GM21619 (cell line): ENCODE data around the gene SPDEF.

Source experiments
- ATAC-seq: cut with Tn5 transposase; IDR thresholded peaks from one replicate; pipeline ENCODE4 v1.9.1; 2021; ENCODE audit not compliant: unreplicated experiment

SPDEF gene

DNA sequence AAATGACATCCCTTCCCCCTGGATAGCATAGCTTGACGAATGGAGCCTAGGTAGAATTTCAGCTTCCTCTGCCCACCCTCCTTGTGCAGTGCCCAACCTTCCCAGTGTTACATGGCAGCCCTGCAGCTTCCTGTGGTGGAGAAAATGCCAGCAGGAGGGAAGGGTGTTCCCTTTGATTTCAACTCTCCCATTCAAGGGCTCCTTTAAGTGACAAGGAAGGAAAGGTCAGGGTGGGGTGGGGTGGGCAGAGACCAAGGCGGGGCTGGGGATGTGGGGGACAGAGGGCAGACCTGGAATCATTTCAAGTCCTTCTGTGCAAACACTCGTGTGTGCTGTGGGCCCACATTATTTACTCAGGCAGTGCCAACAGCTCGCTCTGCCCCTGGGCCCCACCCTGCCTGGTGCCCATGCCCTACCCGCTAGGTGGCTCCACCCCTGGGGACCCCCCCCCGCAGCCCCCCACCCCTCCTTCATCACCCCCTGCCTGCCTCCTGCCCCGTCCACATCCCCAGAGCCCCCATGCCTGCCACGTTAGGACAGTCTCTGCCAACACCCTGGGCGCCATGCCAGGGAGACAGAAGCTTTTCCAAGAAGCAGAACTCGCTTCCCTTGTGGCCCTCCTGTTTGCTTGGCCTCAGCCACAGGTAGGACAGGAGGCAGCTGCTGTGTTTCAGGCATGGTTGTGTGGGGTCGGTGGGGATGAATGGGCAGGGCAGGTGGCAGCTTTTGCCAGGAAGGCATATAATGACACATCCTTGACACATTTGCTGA, 9.4 kb downstream of the SPDEF start:
- no peak for ATAC-seq

GRCh38 chr6:34544776-34545471, 11.2 kb downstream of the SPDEF start:
- no peak for ATAC-seq

DNA sequence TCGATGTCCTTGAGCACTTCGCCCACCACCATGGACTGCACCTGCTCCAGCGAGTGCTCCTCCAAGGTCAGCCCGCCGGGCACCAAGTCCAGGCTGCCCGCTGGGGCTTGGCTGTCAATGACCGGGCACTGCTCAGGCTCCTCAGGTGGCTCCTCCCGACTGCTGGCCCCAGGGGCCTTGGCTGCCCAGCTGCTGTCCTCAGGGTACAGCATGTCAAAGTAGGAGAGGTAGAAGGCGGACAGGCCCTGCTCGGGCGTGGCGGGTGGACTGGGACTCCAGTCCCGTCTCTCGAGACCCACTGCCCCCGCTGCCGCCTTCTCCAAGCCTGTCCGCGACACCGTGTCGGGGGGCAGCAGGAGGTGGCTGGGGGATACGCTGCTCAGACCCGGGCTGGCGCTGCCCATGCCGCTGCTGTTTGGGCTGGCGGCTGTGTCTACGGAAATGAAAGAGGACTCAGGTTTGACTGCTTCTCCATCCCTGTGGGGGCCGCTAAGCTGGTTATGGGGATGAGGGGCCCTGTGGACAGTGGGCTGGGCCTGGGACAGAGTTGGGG, 12.0 kb downstream of the SPDEF start:
- no peak for ATAC-seq

GRCh38 chr6:34543421-34543820, 12.7 kb downstream of the SPDEF start:
- ATAC-seq, result no peak

DNA sequence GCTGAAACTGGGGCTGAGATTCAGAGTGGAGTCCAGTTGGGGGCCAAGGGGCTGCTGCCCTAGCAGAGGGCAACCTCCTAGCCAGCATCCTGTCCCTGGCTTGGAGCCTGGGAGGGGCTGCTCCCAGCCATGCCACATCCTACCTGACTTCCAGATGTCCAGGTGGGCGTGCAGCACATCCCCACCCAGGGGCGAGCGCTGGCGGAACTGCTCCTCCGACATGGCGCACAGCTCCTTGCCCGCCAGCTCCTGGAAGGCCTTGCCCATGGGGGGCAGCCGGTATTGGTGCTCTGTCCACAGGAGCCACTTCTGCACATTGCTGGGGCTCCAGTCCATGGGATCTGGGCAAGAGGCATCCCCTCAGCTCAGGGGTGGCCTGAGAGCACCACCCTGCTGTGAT, 15.3 kb downstream of the SPDEF start:
- ATAC-seq, result no peak

GRCh38 chr6:34540222-34540621, 15.9 kb downstream of the SPDEF start:
- ATAC-seq, result no peak

DNA sequence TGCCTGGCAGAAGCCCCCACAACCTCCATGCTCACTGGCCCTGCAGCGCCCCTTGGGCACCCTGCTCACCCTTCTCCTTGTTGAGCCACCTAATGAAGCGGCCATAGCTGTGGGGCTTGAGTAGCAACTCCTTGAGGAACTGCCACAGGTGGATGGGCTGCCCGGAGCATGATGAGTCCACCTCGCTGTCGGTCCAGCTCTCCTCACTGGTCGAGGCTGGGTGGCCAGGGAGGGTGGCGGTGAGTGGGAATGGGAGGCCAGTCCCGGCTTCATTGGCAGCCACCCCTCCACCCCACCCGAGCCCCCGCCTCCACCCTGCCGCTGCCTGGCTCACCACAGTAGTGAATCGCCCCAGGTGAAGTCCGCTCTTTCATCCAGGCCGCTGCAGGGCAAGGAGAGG, 16.9 kb downstream of the SPDEF start:
- no peak for ATAC-seq

GRCh38 chr6:34538581-34538980, 17.5 kb downstream of the SPDEF start:
- ATAC-seq, result no peak

DNA sequence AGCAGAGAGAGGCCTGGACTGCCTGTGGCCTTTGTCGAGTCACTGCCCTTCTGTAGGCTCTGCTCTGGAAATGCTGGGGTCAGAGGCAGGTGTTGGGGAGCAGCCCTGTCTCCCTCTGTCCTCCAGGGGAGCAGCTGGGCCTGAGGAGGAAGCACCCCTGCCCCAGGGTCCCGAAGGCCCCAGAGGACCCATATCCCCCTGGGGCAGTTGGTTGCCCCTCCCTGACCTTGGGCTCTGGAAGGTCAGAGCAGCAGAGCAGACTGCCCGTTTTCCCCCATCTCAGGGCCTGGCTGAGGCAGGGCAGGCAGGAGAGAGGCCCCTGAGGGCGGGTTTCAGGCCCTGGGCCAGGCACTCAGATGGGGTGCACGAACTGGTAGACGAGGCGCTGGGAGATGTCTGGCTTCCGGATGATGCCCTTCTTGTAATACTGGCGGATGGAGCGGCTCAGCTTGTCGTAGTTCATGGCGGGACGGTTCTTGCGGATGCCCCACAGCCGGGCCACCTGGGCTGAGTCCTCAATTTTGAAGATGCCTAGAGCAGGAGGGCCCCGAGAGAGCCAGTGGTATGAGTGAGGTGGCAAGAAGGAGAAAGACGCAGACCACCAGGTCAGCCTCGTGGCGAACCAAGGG, 18.1 kb downstream of the SPDEF start:
- no peak for ATAC-seq

- no peak for ATAC-seq
Observed at GRCh38 chr6:34536959-34537848, 18.9 kb downstream of the SPDEF start.

- no peak for ATAC-seq
Observed at GRCh38 chr6:34536251-34536958, 19.7 kb downstream of the SPDEF start.

- ATAC-seq, result no peak
Observed at GRCh38 chr6:34535646-34536045, 20.5 kb downstream of the SPDEF start.

- ATAC-seq, result no peak
Observed at GRCh38 chr6:34535199-34535598, 20.9 kb downstream of the SPDEF start.

DNA sequence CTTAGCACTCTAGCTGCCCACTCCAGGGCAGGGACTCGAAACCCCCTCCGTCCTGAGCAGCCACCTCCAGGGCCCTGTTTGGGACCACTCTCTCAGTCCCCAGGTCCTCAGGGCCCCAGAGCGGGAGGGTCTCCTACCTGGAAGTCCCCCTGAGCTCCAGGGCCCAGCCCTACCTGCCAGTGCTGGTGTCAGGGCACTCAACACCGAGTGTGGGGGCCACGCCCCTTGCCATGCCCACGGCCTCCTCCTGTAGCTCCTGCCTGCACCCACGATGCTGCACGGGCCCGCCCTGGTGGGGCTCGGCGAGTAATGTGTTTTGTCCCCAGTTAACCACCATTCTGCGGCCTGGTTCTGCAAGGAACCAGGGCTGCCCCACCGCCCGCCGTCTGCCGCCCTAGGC, 21.5 kb downstream of the SPDEF start:
- ATAC-seq, result no peak

GRCh38 chr6:34534146-34534545, 22.0 kb downstream of the SPDEF start:
- ATAC-seq, result no peak

GRCh38 chr6:34532230-34532629, 23.9 kb downstream of the SPDEF start:
- no peak for ATAC-seq

DNA sequence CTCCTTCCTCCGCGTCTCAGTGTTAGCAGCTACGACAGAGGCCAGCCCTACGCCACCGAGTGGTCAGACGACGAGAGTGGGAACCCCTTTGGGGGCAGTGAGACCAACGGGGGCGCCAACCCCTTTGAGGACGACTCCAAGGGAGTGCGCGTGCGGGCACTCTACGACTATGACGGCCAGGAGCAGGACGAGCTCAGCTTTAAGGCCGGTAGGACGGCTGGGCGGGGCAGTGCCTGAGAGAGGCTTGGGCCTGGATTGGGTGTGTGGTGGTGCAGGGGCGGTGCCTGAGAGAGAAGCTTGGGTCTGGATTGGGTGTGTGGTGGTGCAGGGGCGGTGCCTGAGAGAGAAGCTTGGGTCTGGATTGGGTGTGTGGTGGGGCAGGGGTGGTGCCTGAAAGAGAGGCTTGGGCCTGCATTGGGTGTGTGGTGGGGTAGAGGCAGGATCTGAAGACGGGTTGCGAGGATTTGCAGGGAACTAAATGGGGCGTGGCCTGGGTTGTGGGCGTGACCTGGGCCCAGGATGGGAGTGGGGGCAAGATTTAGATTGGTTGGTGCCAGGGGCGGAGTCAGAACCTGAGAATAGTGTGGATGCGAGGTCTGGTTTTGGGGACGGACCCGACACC, 24.4 kb downstream of the SPDEF start:
- no peak for ATAC-seq

GRCh38 chr6:34530753-34531365, 25.3 kb downstream of the SPDEF start:
- no peak for ATAC-seq

DNA sequence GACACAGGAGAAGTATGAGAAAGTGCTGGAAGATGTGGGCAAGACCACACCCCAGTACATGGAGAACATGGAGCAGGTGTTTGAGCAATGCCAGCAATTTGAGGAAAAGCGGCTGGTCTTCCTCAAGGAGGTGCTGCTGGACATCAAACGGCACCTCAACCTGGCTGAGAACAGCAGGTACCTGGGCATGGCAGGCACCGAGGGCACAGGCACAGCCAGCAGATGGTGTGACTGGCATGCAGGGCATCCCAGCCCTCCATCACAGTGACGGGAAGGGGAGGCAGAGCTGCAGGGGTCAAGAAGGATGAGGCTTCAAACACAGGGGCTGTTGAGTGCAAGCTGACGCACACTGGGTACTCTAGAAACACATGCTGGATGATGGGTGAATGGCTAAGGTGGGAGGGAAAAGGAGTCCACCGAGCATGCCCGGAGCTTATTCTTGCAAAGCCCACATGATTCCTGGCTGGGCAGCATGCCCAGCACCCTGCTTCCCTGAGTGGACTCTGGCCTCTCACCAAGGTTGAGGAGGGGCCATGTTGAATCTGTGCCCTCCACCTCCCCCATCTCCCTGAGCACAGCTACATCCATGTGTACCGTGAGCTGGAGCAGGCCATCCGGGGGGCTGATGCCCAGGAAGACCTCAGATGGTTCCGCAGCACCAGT, 26.3 kb downstream of the SPDEF start:
- no peak for ATAC-seq
